IPS-20b (cell line): ENCODE results near the gene MBD3L2B.

Experiments used
- H3K27ac ChIP-seq: one replicate; pipeline ENCODE4 v1.5.1; 2013; ENCODE audit warnings: low read length
- H3K27me3 ChIP-seq: 2 replicates; pipeline ENCODE4 v1.6.1; 2013; ENCODE audit warnings: mild to moderate bottlenecking, low read length, inconsistent platforms; ENCODE audit not compliant: insufficient read depth
- H3K36me3 ChIP-seq: 2 replicates; pipeline ENCODE4 v1.6.1; 2013; ENCODE audit warnings: low read depth, mild to moderate bottlenecking, inconsistent platforms, low read length, moderate library complexity; ENCODE audit not compliant: insufficient read depth
- H3K4me1 ChIP-seq: 2 replicates; pipeline ENCODE4 v1.6.1; 2013; ENCODE audit warnings: mild to moderate bottlenecking, control low read depth, inconsistent platforms, low read length, moderate library complexity; ENCODE audit not compliant: insufficient read depth
- H3K4me3 ChIP-seq: 2 replicates; pipeline ENCODE4 v1.5.1; 2013; ENCODE audit warnings: mild to moderate bottlenecking, low read length, inconsistent platforms
- H3K9ac ChIP-seq: 2 replicates; pipeline ENCODE4 v1.6.1; 2013; ENCODE audit warnings: low read depth, mild to moderate bottlenecking, inconsistent platforms, low read length, moderate library complexity
- H3K9me3 ChIP-seq: 2 replicates; pipeline ENCODE4 v1.6.1; 2013; ENCODE audit warnings: mild to moderate bottlenecking, low read depth, low read length, inconsistent platforms; ENCODE audit not compliant: insufficient read depth

MBD3L2B gene

DNA sequence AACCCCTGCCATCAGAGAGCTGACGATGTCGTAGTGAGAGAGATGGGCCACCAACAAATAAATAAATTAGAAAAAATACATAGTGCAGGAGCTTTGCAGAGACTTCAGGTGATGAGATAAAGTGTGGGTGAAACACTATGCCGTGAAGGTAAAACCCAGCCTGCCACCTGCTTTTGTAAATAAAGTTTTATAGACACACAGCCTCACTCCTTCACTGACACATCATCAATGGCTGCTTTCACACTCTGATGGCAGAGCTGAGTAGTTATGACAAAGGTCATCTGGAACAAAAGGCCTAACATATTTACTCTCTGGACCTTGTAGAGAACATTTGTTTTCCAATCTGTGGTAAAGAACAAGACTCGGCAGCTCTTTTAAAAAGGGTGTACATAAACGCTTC is 45.0 kb downstream of the MBD3L2B start:
- Histone ChIP-seq H3K36me3 (no peaks in the 10 kb centered on the region), H3K9ac (no peak overlapping the region), H3K4me1 (no peaks in the 10 kb centered on the region), H3K27ac (no peak overlapping the region), H3K4me3 (no peak overlapping the region), H3K9me3 (peaks cover 85% of the 10 kb centered on the region), H3K27me3 (no peaks in the 10 kb centered on the region)

GRCh38 chr19:6971366-6971765 is 49.9 kb downstream of the MBD3L2B start:
- H3K36me3 ChIP-seq, result no peaks in the 10 kb centered on the region
- H3K27ac ChIP-seq, result no peak overlapping the region
- H3K4me1 ChIP-seq, result no peaks in the 10 kb centered on the region
- H3K9ac ChIP-seq, result no peak overlapping the region
- H3K9me3 ChIP-seq, result peaks cover 90% of the 10 kb centered on the region
- no peaks in the 10 kb centered on the region for H3K27me3 ChIP-seq
- no peak overlapping the region for H3K4me3 ChIP-seq

DNA sequence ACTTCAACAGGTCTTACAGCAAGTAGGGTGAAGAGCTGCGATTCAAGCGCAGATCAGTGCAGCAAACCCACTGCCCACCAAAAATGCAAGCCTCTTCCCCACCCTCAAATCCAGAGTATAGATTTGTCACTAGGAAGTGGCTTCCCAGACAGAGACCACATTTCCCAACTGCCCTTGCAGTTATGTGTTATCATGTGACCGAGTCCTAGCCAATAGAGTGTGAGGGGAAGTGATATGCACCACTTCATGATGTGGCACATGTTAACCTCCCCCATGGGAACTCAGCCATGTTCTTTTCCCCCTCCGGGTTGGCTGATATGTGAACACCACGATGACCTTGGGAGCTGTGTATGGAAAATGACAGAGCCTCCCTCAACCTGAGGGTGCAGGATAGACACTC is 50.8 kb downstream of the MBD3L2B start:
- Histone ChIP-seq H3K9ac (no peak overlapping the region), H3K36me3 (no peaks in the 10 kb centered on the region), H3K27ac (no peak overlapping the region), H3K4me3 (no peak overlapping the region), H3K4me1 (no peaks in the 10 kb centered on the region), H3K9me3 (peaks cover 88% of the 10 kb centered on the region), H3K27me3 (no peaks in the 10 kb centered on the region)

DNA sequence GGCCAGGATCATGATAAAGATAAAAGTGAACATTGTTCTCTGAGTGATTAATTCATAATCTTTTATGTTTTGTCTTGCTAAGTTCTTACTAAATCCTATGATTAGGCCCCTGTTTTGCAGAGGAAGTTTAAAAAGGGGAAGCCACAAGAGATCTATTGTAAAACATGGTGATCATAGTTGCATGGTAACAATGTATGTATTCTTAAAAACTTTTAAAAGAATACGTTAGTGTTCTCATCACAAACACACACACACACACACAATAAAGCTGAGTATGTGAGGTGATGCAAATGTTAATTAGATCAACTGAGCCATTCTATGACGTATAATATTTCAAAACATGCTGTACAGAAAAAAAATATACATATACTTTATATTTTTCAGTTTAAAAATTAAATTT is 51.2 kb downstream of the MBD3L2B start:
- Histone ChIP-seq H3K9ac (no peak overlapping the region), H3K36me3 (no peaks in the 10 kb centered on the region), H3K9me3 (peaks cover 88% of the 10 kb centered on the region), H3K27ac (no peak overlapping the region), H3K27me3 (no peaks in the 10 kb centered on the region), H3K4me3 (no peak overlapping the region), H3K4me1 (no peaks in the 10 kb centered on the region)

DNA sequence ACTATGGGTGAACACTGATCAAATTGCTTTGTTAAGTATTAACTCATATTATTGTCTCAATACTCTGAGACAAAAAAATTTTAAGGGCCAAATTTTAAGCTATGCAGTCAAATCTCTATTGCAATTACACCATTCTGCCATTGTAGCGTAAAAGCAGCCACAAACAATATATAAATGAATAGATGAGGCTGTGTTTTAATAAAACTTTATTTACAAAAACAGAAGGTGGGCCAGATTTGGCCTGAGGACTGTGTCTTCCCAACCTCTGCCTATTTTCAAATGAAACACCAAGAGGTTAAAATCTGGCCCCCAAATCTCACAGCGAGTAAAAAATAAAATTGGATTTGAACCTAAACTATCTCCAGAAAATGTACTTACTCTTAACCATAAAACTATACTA is 51.7 kb downstream of the MBD3L2B start:
- Histone ChIP-seq H3K36me3 (no peaks in the 10 kb centered on the region), H3K9me3 (peaks cover 87% of the 10 kb centered on the region), H3K4me1 (no peaks in the 10 kb centered on the region), H3K9ac (no peak overlapping the region), H3K27me3 (no peaks in the 10 kb centered on the region), H3K4me3 (no peak overlapping the region), H3K27ac (no peak overlapping the region)
